Measurements from ENCODE around the gene SLC26A1.

DNA sequence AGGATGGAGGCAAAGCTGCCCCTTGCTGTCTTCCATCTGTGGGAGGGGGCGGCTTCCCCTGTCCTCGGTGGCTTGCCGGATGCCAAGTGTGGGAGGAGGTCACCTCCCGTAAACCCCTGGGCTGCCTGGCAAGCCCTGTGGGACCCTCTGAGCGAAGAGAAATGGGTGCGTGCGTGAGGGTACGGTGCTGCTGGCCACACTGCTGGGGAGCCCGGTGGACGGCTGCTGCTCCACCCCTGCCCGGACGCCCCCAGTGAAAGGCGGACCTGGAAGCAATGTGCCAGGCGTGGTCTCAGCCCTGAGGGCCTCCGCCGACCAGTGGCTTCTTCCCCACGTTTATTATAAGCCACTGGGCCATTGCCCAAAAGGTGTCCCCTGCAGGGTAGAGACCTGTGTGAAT lies 10.9 kb downstream of the SLC26A1 start:
- TF ChIP-seq, protein P1, sequence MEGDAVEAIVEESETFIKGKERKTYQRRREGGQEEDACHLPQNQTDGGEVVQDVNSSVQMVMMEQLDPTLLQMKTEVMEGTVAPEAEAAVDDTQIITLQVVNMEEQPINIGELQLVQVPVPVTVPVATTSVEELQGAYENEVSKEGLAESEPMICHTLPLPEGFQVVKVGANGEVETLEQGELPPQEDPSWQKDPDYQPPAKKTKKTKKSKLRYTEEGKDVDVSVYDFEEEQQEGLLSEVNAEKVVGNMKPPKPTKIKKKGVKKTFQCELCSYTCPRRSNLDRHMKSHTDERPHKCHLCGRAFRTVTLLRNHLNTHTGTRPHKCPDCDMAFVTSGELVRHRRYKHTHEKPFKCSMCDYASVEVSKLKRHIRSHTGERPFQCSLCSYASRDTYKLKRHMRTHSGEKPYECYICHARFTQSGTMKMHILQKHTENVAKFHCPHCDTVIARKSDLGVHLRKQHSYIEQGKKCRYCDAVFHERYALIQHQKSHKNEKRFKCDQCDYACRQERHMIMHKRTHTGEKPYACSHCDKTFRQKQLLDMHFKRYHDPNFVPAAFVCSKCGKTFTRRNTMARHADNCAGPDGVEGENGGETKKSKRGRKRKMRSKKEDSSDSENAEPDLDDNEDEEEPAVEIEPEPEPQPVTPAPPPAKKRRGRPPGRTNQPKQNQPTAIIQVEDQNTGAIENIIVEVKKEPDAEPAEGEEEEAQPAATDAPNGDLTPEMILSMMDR (conservative IDR thresholded peaks at IDR 0.05): no peak
- no peak for TF ChIP-seq EZH2 (IDR thresholded peaks at IDR 0.05; ENCODE audit: low read depth)
